HG02840 (cell line): Measurements from ENCODE around the gene IL1RAPL1.
"Not testable (repeated sequence)": the region's sequence is repeated elsewhere in the genome, so short reads cannot be mapped to it uniquely, and the experiment has no call there.

Source experiments
- ATAC-seq: cut with Tn5 transposase; IDR thresholded peaks from one replicate; pipeline ENCODE4 v1.9.1; 2021; ENCODE audit warnings: mild to moderate bottlenecking, moderate library complexity, moderate number of reproducible peaks; ENCODE audit not compliant: unreplicated experiment, low FRiP score

Gene IL1RAPL1

GRCh38 chrX:29067351-29067750 is 480.1 kb downstream of the IL1RAPL1 start:
- ATAC-seq, result no peak

GRCh38 chrX:29071525-29072320 is 484.5 kb downstream of the IL1RAPL1 start:
- no peak for ATAC-seq

GRCh38 chrX:29082558-29082957 is 495.3 kb downstream of the IL1RAPL1 start:
- no peak for ATAC-seq

GRCh38 chrX:29083823-29084222 is 496.6 kb downstream of the IL1RAPL1 start:
- no peak for ATAC-seq

GRCh38 chrX:29090811-29091210 is 503.6 kb downstream of the IL1RAPL1 start:
- no peak for ATAC-seq

GRCh38 chrX:29107231-29107630 is 520.0 kb downstream of the IL1RAPL1 start:
- ATAC-seq, result no peak

- no peak for ATAC-seq
These were observed 522.8 kb downstream of the IL1RAPL1 start for GRCh38 chrX:29110041-29110440.

GRCh38 chrX:29113221-29113620 is 526.0 kb downstream of the IL1RAPL1 start:
- ATAC-seq, result no peak

GRCh38 chrX:29122817-29123216 is 535.6 kb downstream of the IL1RAPL1 start:
- ATAC-seq, result not testable (repeated sequence)

- no peak for ATAC-seq
These were observed 543.7 kb downstream of the IL1RAPL1 start for GRCh38 chrX:29130905-29131304.

GRCh38 chrX:29136904-29137303 is 549.7 kb downstream of the IL1RAPL1 start:
- ATAC-seq, result no peak

- no peak for ATAC-seq
These were observed 550.8 kb downstream of the IL1RAPL1 start for GRCh38 chrX:29138003-29138402.

- ATAC-seq, result no peak
These were observed 556.1 kb downstream of the IL1RAPL1 start for GRCh38 chrX:29143356-29143755.

GRCh38 chrX:29143756-29144155 is 556.5 kb downstream of the IL1RAPL1 start:
- no peak for ATAC-seq

- ATAC-seq, result no peak
These were observed 558.1 kb downstream of the IL1RAPL1 start for GRCh38 chrX:29145316-29145715.

GRCh38 chrX:29148511-29148910 is 561.3 kb downstream of the IL1RAPL1 start:
- no peak for ATAC-seq

GRCh38 chrX:29155286-29155685 is 568.0 kb downstream of the IL1RAPL1 start:
- ATAC-seq, result no peak

GRCh38 chrX:29172880-29173279 is 585.6 kb downstream of the IL1RAPL1 start:
- no peak for ATAC-seq

- no peak for ATAC-seq
These were observed 600.0 kb downstream of the IL1RAPL1 start for GRCh38 chrX:29187264-29187663.

- ATAC-seq, result no peak
These were observed 609.3 kb downstream of the IL1RAPL1 start for GRCh38 chrX:29196501-29196900.

GRCh38 chrX:29215251-29215650 is 628.0 kb downstream of the IL1RAPL1 start:
- no peak for ATAC-seq

- no peak for ATAC-seq
These were observed 638.4 kb downstream of the IL1RAPL1 start for GRCh38 chrX:29225670-29226069.
